Measurements from ENCODE around the gene CLDN5. TPM values are rescaled to one million over a fixed set of nuclear protein-coding genes. Genes with fewer than 3 reads are reported as not detected.

CLDN5 gene
- total RNA-seq, 5 donors from 2014 or later (not counting 1 experiment from before 2014, with no cell fraction given), result 0.36 to 0.98 (median 0.85) TPM; not detected in 1

- 83% methylated on average over 8 of the region's 9 CpGs for WGBS (ENCODE audit: insufficient coverage)
- Mint-ChIP-seq H3K27ac (no peak overlapping the region), H3K4me3 (no peak overlapping the region), H3K36me3 (no peaks in the 10 kb centered on the region), H3K27me3 (peaks cover 0 to 4% of the 10 kb centered on the region in 2 donors), H3K9me3 (peaks cover 0 to 4% (median 0%) of the 10 kb centered on the region in 3 donors), H3K4me1 (no peaks in the 10 kb centered on the region)
- H3K27ac ChIP-seq (ENCODE audit: low read length), result no peak overlapping the region
- ChIA-PET POLR2A (no interaction called here), CTCF (no interaction called here)
- H3K27me3 ChIP-seq (replicated peaks in 1 of 2; ENCODE audit: control insufficient read depth in 2 of 2, extremely low read depth in 1 of 2, insufficient read depth in 2 of 2, low read length in 1 of 2), result peaks cover 0 to 15% of the 10 kb centered on the region in 2 experiments
- ATAC-seq (replicated peaks in 1 of 4), result no peak
- H3K4me3 ChIP-seq (ENCODE audit: control insufficient read depth in 1 of 2, extremely low read depth in 1 of 2, low read length in 1 of 2), result no peak overlapping the region
- DNase-seq, result no peak
- H3K4me1 ChIP-seq (ENCODE audit: control insufficient read depth in 1 of 2, extremely low read depth in 1 of 2, insufficient read depth in 2 of 2, low read length in 2 of 2), result no peaks in the 10 kb centered on the region
- H3K9me3 ChIP-seq, result no peaks in the 10 kb centered on the region
- no peaks in the 10 kb centered on the region for H3K36me3 ChIP-seq (ENCODE audit: control insufficient read depth in 2 of 2, extremely low read depth in 1 of 2, insufficient read depth in 1 of 2, low read length in 1 of 2)
Observed at GRCh38 chr22:19559324-19559811, 35.2 kb upstream of the CLDN5 start.

DNA sequence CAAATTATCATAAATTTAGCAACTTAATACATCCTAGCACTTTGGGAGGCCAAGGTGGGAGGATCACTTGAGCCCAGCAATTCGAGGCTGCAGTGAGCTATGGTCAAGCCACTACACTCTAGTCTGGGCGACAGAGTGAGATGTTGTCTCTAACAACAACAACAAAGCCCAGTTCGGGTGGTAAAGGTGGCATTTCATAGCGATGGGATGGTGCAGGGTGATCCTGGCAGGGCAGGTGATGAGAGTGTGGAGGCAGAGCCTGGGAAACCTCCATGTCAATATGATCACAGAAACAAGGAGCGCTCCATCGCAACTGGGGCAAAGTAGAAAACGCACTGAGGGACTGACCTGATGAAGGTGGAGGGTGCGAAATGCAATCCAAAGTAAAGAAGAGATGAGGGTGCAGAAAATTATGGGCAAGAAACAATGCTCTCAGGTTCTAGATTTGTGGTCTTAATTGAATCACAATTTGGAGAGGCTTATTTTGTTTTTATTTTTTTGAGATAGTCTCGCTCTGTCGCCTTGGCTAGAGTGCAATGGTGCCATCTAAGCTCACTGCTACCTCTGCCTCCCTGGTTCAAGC lies 32.8 kb upstream of the CLDN5 start:
- ATAC-seq (replicated peaks in 1 of 4) (no peak), DNase-seq (no peak)
- Mint-ChIP-seq H3K9me3 (no peaks in the 10 kb centered on the region), H3K27me3 (peaks cover 0 to 11% of the 10 kb centered on the region in 2 donors), H3K36me3 (no peaks in the 10 kb centered on the region), H3K27ac (no peak overlapping the region), H3K4me3 (no peak overlapping the region), H3K4me1 (no peaks in the 10 kb centered on the region)
- no peaks in the 10 kb centered on the region for H3K4me1 ChIP-seq (ENCODE audit: control insufficient read depth in 1 of 2, extremely low read depth in 1 of 2, insufficient read depth in 2 of 2, low read length in 2 of 2)
- CTCF ChIA-PET, result no interaction called here
- no peaks in the 10 kb centered on the region for H3K9me3 ChIP-seq
- no peak overlapping the region for H3K4me3 ChIP-seq (ENCODE audit: control insufficient read depth in 1 of 2, extremely low read depth in 1 of 2, low read length in 1 of 2)
- POLR2A ChIA-PET, result no interaction called here
- peaks cover 0 to 21% of the 10 kb centered on the region in 2 experiments for H3K27me3 ChIP-seq (replicated peaks in 1 of 2; ENCODE audit: control insufficient read depth in 2 of 2, extremely low read depth in 1 of 2, insufficient read depth in 2 of 2, low read length in 1 of 2)
- no peak overlapping the region for H3K27ac ChIP-seq (ENCODE audit: low read length)
- no peaks in the 10 kb centered on the region for H3K36me3 ChIP-seq (ENCODE audit: control insufficient read depth in 2 of 2, extremely low read depth in 1 of 2, insufficient read depth in 1 of 2, low read length in 1 of 2)
- 100% methylated on average over 4 of the region's 10 CpGs for WGBS (ENCODE audit: insufficient coverage)

- CTCF ChIA-PET, result no interaction called here
- H3K27me3 ChIP-seq (replicated peaks in 1 of 2; ENCODE audit: control insufficient read depth in 2 of 2, extremely low read depth in 1 of 2, insufficient read depth in 2 of 2, low read length in 1 of 2), result peaks cover 0 to 21% of the 10 kb centered on the region in 2 experiments
- Mint-ChIP-seq H3K4me3 (no peak overlapping the region), H3K36me3 (no peaks in the 10 kb centered on the region), H3K27ac (no peak overlapping the region), H3K9me3 (no peaks in the 10 kb centered on the region), H3K4me1 (no peaks in the 10 kb centered on the region), H3K27me3 (peaks cover 0 to 11% of the 10 kb centered on the region in 2 donors)
- H3K36me3 ChIP-seq (ENCODE audit: control insufficient read depth in 2 of 2, extremely low read depth in 1 of 2, insufficient read depth in 1 of 2, low read length in 1 of 2), result no peaks in the 10 kb centered on the region
- H3K27ac ChIP-seq (ENCODE audit: low read length), result no peak overlapping the region
- no peak overlapping the region for H3K4me3 ChIP-seq (ENCODE audit: control insufficient read depth in 1 of 2, extremely low read depth in 1 of 2, low read length in 1 of 2)
- no peaks in the 10 kb centered on the region for H3K9me3 ChIP-seq
- POLR2A ChIA-PET, result interaction anchor here in 1 of 2 donors (0.6 kb wide), 2 partner anchors 226 to 454 kb away, joined by 4 to 5 read pairs; no protein-coding TSS in a partner anchor
- no peak for DNase-seq
- no peak for ATAC-seq (replicated peaks in 1 of 4)
- H3K4me1 ChIP-seq (ENCODE audit: control insufficient read depth in 1 of 2, extremely low read depth in 1 of 2, insufficient read depth in 2 of 2, low read length in 2 of 2), result no peaks in the 10 kb centered on the region
- WGBS (ENCODE audit: insufficient coverage), result 50% methylated on average over 3 of the region's 6 CpGs
Observed at GRCh38 chr22:19555651-19556050, 31.4 kb upstream of the CLDN5 start.

- no peak overlapping the region for H3K4me3 Mint-ChIP-seq
- Histone ChIP-seq H3K36me3 (ENCODE audit: control insufficient read depth in 2 of 2, extremely low read depth in 1 of 2, insufficient read depth in 1 of 2, low read length in 1 of 2) (no peaks in the 10 kb centered on the region), H3K9me3 (no peaks in the 10 kb centered on the region), H3K27ac (ENCODE audit: low read length) (no peak overlapping the region), H3K27me3 (replicated peaks in 1 of 2; ENCODE audit: control insufficient read depth in 2 of 2, extremely low read depth in 1 of 2, insufficient read depth in 2 of 2, low read length in 1 of 2) (peaks cover 0 to 21% of the 10 kb centered on the region in 2 experiments), H3K4me3 (ENCODE audit: control insufficient read depth in 1 of 2, extremely low read depth in 1 of 2, low read length in 1 of 2) (no peak overlapping the region), H3K4me1 (ENCODE audit: control insufficient read depth in 1 of 2, extremely low read depth in 1 of 2, insufficient read depth in 2 of 2, low read length in 2 of 2) (no peaks in the 10 kb centered on the region)
- H3K27me3 Mint-ChIP-seq, result peaks cover 0 to 11% of the 10 kb centered on the region in 2 donors
- ChIA-PET CTCF (no interaction called here), POLR2A (no interaction called here)
- H3K27ac Mint-ChIP-seq, result no peak overlapping the region
- no peaks in the 10 kb centered on the region for H3K9me3 Mint-ChIP-seq
- DNase-seq, result no peak
- no peaks in the 10 kb centered on the region for H3K36me3 Mint-ChIP-seq
- H3K4me1 Mint-ChIP-seq, result no peaks in the 10 kb centered on the region
- no peak for ATAC-seq (replicated peaks in 1 of 4)
- 83% methylated on average over 3 of the region's 12 CpGs for WGBS (ENCODE audit: insufficient coverage)
Observed at GRCh38 chr22:19554834-19555404, 30.7 kb upstream of the CLDN5 start.

DNA sequence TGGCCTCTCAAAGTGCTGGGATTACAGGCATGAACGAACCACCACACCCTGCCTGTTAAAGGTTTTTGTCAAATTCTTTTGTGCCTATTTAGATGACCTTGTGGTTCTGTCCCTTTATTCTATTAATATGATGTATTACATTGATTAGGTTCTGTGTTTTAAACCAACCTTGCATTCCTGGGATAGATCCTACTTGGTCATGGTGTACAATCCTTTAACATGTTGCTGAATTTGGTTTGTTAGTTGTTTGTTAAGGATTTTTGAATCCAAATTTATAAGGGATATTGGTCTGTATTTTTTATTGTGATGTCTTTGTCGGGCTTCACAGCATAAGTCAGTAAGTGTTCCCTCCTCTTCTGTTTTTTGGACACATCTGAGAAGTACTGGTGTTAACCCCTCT lies 29.0 kb upstream of the CLDN5 start:
- ATAC-seq (replicated peaks in 1 of 4) (no peak), DNase-seq (no peak)
- no peaks in the 10 kb centered on the region for H3K36me3 Mint-ChIP-seq
- Histone ChIP-seq H3K4me3 (ENCODE audit: control insufficient read depth in 1 of 2, extremely low read depth in 1 of 2, low read length in 1 of 2) (no peak overlapping the region), H3K36me3 (ENCODE audit: control insufficient read depth in 2 of 2, extremely low read depth in 1 of 2, insufficient read depth in 1 of 2, low read length in 1 of 2) (no peaks in the 10 kb centered on the region), H3K27me3 (replicated peaks in 1 of 2; ENCODE audit: control insufficient read depth in 2 of 2, extremely low read depth in 1 of 2, insufficient read depth in 2 of 2, low read length in 1 of 2) (peaks cover 0 to 21% of the 10 kb centered on the region in 2 experiments), H3K27ac (ENCODE audit: low read length) (no peak overlapping the region), H3K4me1 (ENCODE audit: control insufficient read depth in 1 of 2, extremely low read depth in 1 of 2, insufficient read depth in 2 of 2, low read length in 2 of 2) (no peaks in the 10 kb centered on the region), H3K9me3 (no peaks in the 10 kb centered on the region)
- 71% methylated on average over 1 of the region's 2 CpGs for WGBS (ENCODE audit: insufficient coverage)
- ChIA-PET POLR2A (no interaction called here), CTCF (interaction anchor here in 1 of 2 donors (0.7 kb wide), 1 partner anchor 1024 kb away, joined by 5 read pairs; no protein-coding TSS in a partner anchor)
- H3K4me1 Mint-ChIP-seq, result no peaks in the 10 kb centered on the region
- H3K27ac Mint-ChIP-seq, result no peak overlapping the region
- no peak overlapping the region for H3K4me3 Mint-ChIP-seq
- peaks cover 0 to 9% of the 10 kb centered on the region in 2 donors for H3K27me3 Mint-ChIP-seq
- no peaks in the 10 kb centered on the region for H3K9me3 Mint-ChIP-seq

- Mint-ChIP-seq H3K27me3 (peaks cover 0 to 9% of the 10 kb centered on the region in 2 donors), H3K27ac (no peak overlapping the region), H3K9me3 (no peaks in the 10 kb centered on the region), H3K36me3 (no peaks in the 10 kb centered on the region), H3K4me3 (no peak overlapping the region), H3K4me1 (no peaks in the 10 kb centered on the region)
- ChIA-PET POLR2A (no interaction called here), CTCF (no interaction called here)
- ATAC-seq (replicated peaks in 1 of 4), result no peak
- Histone ChIP-seq H3K27me3 (replicated peaks in 1 of 2; ENCODE audit: control insufficient read depth in 2 of 2, extremely low read depth in 1 of 2, insufficient read depth in 2 of 2, low read length in 1 of 2) (peaks cover 0 to 14% of the 10 kb centered on the region in 2 experiments), H3K9me3 (no peaks in the 10 kb centered on the region), H3K4me1 (ENCODE audit: control insufficient read depth in 1 of 2, extremely low read depth in 1 of 2, insufficient read depth in 2 of 2, low read length in 2 of 2) (no peaks in the 10 kb centered on the region), H3K27ac (ENCODE audit: low read length) (no peak overlapping the region), H3K4me3 (ENCODE audit: control insufficient read depth in 1 of 2, extremely low read depth in 1 of 2, low read length in 1 of 2) (no peak overlapping the region), H3K36me3 (ENCODE audit: control insufficient read depth in 2 of 2, extremely low read depth in 1 of 2, insufficient read depth in 1 of 2, low read length in 1 of 2) (no peaks in the 10 kb centered on the region)
- no peak for DNase-seq
- WGBS (ENCODE audit: insufficient coverage), result 87% methylated on average over 4 of the region's 7 CpGs
Observed at GRCh38 chr22:19550382-19550781, 26.2 kb upstream of the CLDN5 start.
